AG10803 (cell line): Measurements from ENCODE around the gene TEX26.

ENCODE experiments used
- DNase-seq: peaks from one replicate; pipeline ENCODE4 v3.0.0; 2010; ENCODE audit warnings: low read depth
- H3K4me3 ChIP-seq: 2 replicates; pipeline ENCODE4 v1.5.1; 2011; ENCODE audit warnings: mild to moderate bottlenecking, low read length, control low read depth
- TF ChIP-seq, protein P1 (sequence below): conservative IDR thresholded peaks from 2 replicates; pipeline ENCODE4 v1.5.1; 2011; ENCODE audit warnings: mild to moderate bottlenecking, low read length, control low read depth, inconsistent platforms

Gene TEX26

DNA sequence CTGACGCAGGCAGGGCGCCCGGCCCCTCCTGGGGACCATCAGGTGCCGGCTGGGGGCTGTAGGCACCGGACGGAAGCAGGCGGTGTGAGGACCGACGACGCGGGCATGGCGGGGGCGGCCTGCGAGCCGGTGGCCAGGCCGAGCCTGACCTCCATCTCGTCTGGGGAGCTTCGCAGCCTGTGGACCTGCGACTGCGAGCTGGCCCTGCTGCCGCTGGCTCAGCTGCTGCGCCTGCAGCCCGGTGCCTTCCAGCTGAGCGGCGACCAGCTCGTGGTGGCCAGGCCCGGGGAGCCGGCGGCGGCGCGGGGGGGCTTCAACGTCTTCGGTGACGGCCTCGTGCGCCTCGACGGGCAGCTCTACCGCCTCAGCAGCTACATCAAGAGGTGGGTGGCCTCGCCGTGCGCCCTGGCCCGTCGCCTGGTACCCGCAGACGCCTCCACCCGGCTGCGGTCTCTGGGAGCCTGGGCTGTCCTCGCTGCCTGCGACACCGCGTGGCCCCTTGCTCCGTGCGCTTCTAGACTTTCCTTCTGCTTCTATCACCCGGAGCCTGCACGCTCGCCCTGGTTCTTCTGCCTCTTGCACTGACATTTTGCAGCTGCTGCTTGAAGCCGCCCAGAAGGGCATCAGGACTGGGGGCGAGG is 25.9 kb upstream of the TEX26 start:
- peak overlapping the region; percentile 34 for H3K4me3 ChIP-seq
- no peak for DNase-seq
- TF ChIP-seq, protein P1, sequence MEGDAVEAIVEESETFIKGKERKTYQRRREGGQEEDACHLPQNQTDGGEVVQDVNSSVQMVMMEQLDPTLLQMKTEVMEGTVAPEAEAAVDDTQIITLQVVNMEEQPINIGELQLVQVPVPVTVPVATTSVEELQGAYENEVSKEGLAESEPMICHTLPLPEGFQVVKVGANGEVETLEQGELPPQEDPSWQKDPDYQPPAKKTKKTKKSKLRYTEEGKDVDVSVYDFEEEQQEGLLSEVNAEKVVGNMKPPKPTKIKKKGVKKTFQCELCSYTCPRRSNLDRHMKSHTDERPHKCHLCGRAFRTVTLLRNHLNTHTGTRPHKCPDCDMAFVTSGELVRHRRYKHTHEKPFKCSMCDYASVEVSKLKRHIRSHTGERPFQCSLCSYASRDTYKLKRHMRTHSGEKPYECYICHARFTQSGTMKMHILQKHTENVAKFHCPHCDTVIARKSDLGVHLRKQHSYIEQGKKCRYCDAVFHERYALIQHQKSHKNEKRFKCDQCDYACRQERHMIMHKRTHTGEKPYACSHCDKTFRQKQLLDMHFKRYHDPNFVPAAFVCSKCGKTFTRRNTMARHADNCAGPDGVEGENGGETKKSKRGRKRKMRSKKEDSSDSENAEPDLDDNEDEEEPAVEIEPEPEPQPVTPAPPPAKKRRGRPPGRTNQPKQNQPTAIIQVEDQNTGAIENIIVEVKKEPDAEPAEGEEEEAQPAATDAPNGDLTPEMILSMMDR: no peak

DNA sequence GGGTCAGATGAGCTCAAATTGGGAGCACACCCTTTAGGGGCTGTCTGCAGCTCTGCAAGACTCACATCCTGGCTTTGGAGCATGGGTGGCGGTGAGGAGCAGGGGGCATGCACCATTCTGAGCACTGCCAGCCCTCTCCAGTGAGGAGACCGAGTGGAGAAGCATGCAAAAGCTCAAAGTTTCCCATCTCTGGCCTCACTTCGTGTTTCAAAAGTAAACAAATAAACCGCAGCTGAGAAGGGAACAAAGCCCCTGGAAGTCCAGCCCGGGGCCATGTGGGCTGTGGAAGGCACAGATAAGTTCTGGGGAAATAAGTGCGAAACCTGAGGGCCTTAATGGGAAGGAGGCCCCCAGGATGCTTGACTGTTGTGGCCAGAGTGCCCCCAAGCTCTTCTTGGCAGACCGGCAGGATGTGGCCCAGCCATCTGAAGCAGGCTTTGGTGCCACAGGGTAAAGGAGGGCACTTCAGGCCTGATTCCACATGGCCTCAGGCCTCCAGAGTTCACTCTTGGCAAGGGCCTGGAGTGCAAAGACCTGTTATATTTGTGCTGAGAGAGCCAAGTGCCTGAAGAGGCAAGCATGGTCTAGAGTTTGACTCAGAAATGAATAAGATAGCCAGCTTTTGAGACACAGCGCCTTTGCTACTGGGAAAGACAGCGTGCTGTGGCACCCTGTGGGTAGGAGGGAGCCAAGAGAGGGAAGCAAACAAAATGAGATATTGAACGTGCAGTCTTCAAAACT is 25.2 kb upstream of the TEX26 start:
- peak overlapping the region; percentile 34 for H3K4me3 ChIP-seq
- TF ChIP-seq, protein P1: no peak
- peak; percentile 48 for DNase-seq

DNA sequence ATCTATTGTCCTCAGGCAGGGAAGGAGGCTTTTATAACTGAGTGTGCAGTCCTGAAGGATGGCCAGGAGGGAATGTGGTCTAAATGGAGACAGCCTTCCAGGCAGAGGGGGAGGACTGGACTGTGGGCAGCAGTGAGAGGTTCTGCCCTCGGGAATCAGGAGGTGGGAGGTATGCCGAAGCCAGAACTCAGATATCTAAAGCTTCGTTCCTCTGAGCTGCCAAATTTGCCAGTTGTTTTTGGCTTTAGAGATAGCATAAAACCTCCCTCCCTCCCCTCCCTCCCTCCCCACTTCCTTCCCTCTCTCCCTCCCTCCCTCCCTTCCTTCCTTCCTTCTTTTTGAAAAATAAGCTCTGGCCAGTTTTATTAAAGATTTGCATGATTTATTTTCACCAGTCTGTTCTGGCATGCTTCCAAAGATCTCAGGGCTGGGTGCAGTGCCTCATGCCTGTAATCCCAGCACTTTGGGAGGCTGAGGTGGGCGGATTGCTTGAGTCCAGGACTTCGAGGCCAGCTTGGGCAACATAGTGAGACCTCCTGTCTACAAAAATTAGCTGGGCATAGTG is 24.0 kb upstream of the TEX26 start:
- peak; percentile 45 for DNase-seq
- no peak overlapping the region for H3K4me3 ChIP-seq
- TF ChIP-seq, protein P1: no peak

DNA sequence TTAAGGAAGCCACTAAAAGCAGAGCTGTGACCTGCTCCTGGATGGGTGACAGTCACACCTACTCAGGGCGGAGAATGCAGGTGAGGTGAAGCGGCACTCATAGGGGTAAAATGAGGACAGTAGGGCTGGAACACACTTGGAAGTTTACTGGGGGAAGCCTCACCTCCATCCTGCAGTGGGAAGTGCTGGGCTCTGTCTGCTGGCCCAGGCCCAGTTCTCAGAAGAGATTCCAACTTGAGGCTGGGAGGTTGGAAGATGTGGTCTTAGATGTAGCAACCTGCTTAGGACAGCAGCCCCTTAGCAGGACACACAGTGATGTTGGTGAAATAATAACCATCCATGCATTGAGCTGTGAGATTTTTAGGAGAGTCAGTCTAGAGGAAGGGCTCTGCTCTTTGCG is 21.8 kb upstream of the TEX26 start:
- TF ChIP-seq, protein P1: no peak
- H3K4me3 ChIP-seq: no peak overlapping the region
- no peak for DNase-seq

DNA sequence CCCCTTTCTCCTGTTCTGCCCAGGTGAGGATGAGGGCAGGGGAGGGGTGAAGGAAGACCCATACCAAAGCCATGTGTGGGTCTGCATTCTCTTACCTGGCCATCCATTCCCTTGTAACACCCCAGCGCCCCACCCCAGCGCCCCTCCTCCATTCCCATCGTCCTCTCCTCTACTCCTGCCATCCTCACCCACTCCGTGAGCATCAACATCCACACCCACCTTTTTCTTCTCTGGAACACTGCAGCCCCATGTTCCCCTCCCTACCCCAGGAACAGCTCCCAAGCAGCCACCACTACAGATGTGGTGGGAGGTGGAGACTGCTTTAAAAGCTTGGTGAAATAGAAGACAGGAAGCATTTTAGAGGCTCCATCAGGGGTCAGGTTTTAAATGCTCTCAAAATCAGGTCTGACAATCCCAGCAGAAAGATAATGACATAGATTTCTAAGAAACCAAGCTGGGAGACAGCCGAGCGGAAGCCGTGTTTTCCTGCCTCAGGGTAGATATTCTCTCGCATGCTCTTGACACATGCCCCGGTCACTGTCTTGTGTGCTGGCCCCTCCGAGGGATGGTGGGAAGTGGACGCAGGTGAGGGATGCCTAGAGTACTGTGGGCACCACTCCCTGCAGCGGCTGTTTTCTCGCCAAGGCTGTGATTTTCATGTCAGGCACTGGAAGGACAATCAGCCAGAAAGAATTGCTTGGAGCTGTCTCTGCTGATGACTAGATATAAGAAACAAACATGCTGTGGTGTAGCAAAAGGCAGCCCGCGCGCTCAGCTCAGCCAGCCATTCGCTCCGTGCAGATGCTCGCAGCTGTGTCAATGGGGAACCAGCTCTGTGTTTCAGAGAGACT is 16.5 kb upstream of the TEX26 start:
- DNase-seq: no peak
- no peak overlapping the region for H3K4me3 ChIP-seq
- TF ChIP-seq, protein P1: no peak

DNA sequence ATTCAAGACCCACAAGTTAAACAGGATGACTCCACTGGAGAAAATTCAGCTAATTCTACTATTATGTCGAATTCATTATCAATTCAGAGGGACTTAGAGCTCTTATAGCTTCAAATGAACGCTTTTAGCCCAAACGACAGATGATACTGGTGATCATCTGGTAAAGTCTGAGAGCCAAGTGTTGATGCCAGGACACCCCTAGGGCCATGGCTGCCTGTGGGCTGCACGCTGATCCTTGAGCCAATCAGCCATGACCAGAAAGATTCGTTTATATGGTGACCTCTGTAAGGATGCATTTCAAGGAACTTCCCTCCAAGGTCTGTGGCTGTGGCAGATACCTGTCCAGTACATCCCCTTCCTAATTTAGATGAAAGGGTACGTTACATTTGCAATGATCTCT is 15.5 kb upstream of the TEX26 start:
- H3K4me3 ChIP-seq: no peak overlapping the region
- TF ChIP-seq, protein P1: no peak
- DNase-seq: no peak
